KMS-11 (cell line): Measurements from ENCODE around the gene IFFO2.

Source experiments
- H2AFZ ChIP-seq: fragments of 200-600 bp; sonication (generic); 2 replicates; pipeline ENCODE4 v1.6.1; 2016; ENCODE audit warnings: antibody characterized with exemption, mixed run types, low read depth
- H3K27ac ChIP-seq: fragments of 200-600 bp; sonication (generic); 2 replicates; pipeline ENCODE4 v1.6.1; 2016; ENCODE audit warnings: mild to moderate bottlenecking, mixed run types
- H3K27me3 ChIP-seq: fragments of 200-600 bp; sonication (generic); 2 replicates; pipeline ENCODE4 v1.6.1; 2017; ENCODE audit warnings: mild to moderate bottlenecking, low read depth, mixed run types, moderate library complexity; ENCODE audit not compliant: insufficient read depth
- H3K36me3 ChIP-seq: fragments of 200-600 bp; sonication (generic); 2 replicates; pipeline ENCODE4 v1.6.1; 2017; ENCODE audit warnings: mild to moderate bottlenecking, mixed run types; ENCODE audit not compliant: insufficient read depth
- H3K4me1 ChIP-seq: fragments of 200-600 bp; sonication (generic); 2 replicates; pipeline ENCODE4 v1.6.1; 2016; ENCODE audit warnings: mild to moderate bottlenecking, low read depth, mixed run types; ENCODE audit not compliant: poor library complexity, severe bottlenecking
- H3K4me2 ChIP-seq: fragments of 200-600 bp; sonication (generic); 2 replicates; pipeline ENCODE4 v1.7.0; 2016; ENCODE audit warnings: mild to moderate bottlenecking, mixed run types
- H3K4me3 ChIP-seq: fragments of 200-600 bp; sonication (generic); IDR thresholded peaks from 2 replicates; pipeline ENCODE4 v1.6.1; 2017; ENCODE audit warnings: low read depth, low read length, mixed read lengths; ENCODE audit not compliant: insufficient read depth
- H3K79me2 ChIP-seq: fragments of 200-600 bp; sonication (generic); 2 replicates; pipeline ENCODE4 v1.6.1; 2016; ENCODE audit warnings: low read depth, mixed run types; ENCODE audit not compliant: insufficient read depth
- H3K9ac ChIP-seq: fragments of 200-600 bp; sonication (generic); 2 replicates; pipeline ENCODE4 v1.6.1; 2016; ENCODE audit warnings: mild to moderate bottlenecking, mixed run types
- H4K20me1 ChIP-seq: fragments of 200-600 bp; sonication (generic); 2 replicates; pipeline ENCODE4 v1.6.1; 2016; ENCODE audit warnings: mild to moderate bottlenecking, mixed run types; ENCODE audit not compliant: insufficient read depth
- TF ChIP-seq, protein P1 (sequence below): fragments of 200-600 bp; sonication (generic); conservative IDR thresholded peaks from 2 replicates; pipeline ENCODE4 v1.6.1; 2017; ENCODE audit warnings: low read depth, mild to moderate bottlenecking, antibody characterized with exemption, low read length, moderate library complexity, mixed read lengths

Gene IFFO2

DNA sequence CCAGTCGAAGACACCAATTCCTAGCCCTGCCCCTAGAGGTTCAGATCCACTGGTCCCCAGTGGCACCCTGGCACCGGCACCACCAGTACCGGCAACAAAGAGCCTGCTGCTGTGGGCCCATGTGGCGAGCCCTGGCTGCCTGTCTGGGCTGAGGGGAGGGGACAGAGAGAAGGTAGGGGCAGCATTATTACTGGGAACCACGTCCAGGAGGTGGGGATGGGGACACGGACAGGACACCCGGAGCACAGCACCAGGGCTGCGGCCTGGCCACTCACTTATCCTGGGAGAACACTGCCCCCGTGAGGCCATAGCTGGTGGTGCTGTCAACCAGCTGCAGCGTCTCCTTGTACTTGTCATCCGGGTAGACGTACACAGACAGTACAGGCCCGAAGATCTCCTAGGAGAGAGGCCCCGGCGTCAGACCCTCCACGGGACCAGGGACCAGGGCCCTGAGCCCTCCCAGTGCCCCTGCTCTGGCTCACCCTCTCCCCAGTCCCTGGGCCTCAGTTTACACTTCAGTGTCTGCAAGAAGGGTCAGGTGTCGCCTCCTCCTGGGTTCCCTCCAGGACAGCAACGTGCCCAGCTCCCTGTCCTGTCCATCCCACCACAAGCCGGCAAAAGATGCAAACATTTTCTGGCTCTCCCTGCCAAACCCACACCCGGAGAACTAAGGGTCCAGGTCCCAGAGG lies 81.2 kb downstream of the IFFO2 start:
- H4K20me1 ChIP-seq = no peaks in the 10 kb centered on the region

DNA sequence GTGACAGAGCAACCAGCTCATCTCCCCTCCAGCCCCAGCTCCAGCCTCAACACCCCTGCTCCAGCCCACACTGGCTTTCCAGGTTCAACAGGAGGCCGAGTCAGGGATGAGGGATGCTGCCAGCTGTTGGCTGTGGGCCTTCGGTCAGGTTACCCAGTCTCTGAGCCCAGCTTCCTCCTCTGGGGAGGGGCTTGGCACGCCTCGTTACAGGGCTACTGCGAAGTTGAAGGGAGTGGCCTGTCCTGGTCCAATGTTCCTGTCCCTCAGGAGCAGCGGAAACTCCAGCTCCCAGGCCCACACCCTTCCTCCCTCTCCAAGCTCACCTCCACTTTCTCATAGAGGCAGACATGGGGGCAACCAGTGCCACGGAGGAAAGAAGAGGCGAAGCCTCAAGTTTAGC lies 81.9 kb downstream of the IFFO2 start:
- Histone ChIP-seq H4K20me1 (no peaks in the 10 kb centered on the region), H3K9ac (no peak overlapping the region), H3K4me1 (no peaks in the 10 kb centered on the region), H3K4me2 (no peak overlapping the region), H3K27ac (no peak overlapping the region), H3K27me3 (peaks cover 11% of the 10 kb centered on the region; the same call in 1 of the 2 replicates), H3K4me3 (no peak overlapping the region), H3K79me2 (no peaks in the 10 kb centered on the region), H2AFZ (no peak overlapping the region), H3K36me3 (no peaks in the 10 kb centered on the region)
- TF ChIP-seq, protein P1, sequence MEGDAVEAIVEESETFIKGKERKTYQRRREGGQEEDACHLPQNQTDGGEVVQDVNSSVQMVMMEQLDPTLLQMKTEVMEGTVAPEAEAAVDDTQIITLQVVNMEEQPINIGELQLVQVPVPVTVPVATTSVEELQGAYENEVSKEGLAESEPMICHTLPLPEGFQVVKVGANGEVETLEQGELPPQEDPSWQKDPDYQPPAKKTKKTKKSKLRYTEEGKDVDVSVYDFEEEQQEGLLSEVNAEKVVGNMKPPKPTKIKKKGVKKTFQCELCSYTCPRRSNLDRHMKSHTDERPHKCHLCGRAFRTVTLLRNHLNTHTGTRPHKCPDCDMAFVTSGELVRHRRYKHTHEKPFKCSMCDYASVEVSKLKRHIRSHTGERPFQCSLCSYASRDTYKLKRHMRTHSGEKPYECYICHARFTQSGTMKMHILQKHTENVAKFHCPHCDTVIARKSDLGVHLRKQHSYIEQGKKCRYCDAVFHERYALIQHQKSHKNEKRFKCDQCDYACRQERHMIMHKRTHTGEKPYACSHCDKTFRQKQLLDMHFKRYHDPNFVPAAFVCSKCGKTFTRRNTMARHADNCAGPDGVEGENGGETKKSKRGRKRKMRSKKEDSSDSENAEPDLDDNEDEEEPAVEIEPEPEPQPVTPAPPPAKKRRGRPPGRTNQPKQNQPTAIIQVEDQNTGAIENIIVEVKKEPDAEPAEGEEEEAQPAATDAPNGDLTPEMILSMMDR = no peak

More for the DNA sequence above, 81.2 kb downstream of the IFFO2 start:
- no peak overlapping the region for H2AFZ ChIP-seq
- no peaks in the 10 kb centered on the region for H3K79me2 ChIP-seq
- H3K4me3 ChIP-seq = no peak overlapping the region
- H3K9ac ChIP-seq = no peak overlapping the region
- H3K27me3 ChIP-seq = peaks cover 5% of the 10 kb centered on the region; the same call in 1 of the 2 replicates
- H3K4me2 ChIP-seq = no peak overlapping the region
- no peaks in the 10 kb centered on the region for H3K4me1 ChIP-seq
- no peaks in the 10 kb centered on the region for H3K36me3 ChIP-seq
- no peak overlapping the region for H3K27ac ChIP-seq
- TF ChIP-seq, protein P1 = peak; percentile 74

DNA sequence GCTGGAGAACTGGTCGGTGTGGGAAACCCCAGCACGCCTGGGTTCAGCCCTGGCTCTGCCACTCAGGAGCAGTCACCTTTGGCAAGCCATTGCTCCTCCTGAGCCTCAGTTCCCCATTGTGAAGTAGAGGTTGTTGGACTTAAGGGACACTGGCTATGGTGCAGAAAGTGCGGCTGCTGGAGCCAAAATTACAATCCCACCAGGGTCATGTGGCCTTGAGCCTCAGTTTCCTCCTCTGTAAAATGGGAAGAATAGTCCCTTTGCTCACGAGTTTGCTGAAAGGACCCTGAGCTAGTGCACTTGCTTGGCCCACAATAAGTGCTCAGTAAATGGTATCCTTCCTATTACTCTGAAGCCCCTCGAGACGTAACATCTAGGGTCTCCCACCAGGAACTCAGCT lies 82.4 kb downstream of the IFFO2 start:
- H3K4me1 ChIP-seq = no peaks in the 10 kb centered on the region
- TF ChIP-seq, protein P1 = no peak
- H4K20me1 ChIP-seq = no peaks in the 10 kb centered on the region
- peaks cover 10% of the 10 kb centered on the region; the same call in 1 of the 2 replicates for H3K27me3 ChIP-seq
- no peak overlapping the region for H3K27ac ChIP-seq
- no peaks in the 10 kb centered on the region for H3K36me3 ChIP-seq
- H3K4me3 ChIP-seq = no peak overlapping the region
- no peaks in the 10 kb centered on the region for H3K79me2 ChIP-seq
- no peak overlapping the region for H2AFZ ChIP-seq
- H3K4me2 ChIP-seq = no peak overlapping the region
- H3K9ac ChIP-seq = no peak overlapping the region

DNA sequence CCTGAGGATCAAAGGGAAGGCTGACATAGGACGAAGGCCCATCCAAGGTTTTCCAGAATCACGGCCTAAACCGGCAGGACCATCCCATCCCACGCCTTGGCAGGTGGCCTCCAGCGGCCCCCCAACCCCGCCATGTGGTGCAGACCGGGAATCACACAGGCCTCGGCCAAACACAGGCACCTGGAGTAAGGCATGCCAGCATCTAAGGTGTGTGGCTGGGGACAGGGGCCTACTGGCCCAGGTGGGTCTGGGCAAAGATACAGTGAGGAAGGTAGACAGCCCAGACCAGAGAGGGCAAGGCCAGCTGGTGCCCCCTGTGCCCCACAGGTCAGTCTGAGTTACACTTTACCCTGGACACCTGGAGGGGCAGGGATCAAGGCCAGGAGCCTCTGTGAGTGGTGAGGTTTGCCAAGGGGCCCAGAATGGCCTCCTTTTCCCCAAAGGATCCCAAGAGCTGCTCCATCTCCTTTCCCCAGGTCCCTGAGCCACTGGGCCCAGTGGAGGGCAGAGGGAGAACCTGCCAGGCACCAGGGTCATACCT lies 84.3 kb downstream of the IFFO2 start:
- TF ChIP-seq, protein P1 = no peak
- Histone ChIP-seq H3K27me3 (peaks cover 19% of the 10 kb centered on the region; the same call in 1 of the 2 replicates), H3K9ac (no peak overlapping the region), H3K4me3 (no peak overlapping the region), H3K4me2 (no peak overlapping the region), H4K20me1 (no peaks in the 10 kb centered on the region), H3K4me1 (no peaks in the 10 kb centered on the region), H3K27ac (no peak overlapping the region), H2AFZ (no peak overlapping the region), H3K79me2 (no peaks in the 10 kb centered on the region), H3K36me3 (no peaks in the 10 kb centered on the region)
